Endothelial cell of umbilical vein (primary cell): ENCODE results near the gene UBE2K. TPM values are rescaled to one million over a fixed set of nuclear protein-coding genes. Genes with fewer than 3 reads are reported as not detected.
A peak's percentile ranks its signal among the peaks of the same experiment; 100 is the strongest.

ENCODE experiments used
- BruUV-seq: library from RNA; stranded (reverse); fragments of 400-500 nt; replicated peaks from 2 replicates; lab custom pipeline; 2021; lab: Mats Ljungman, UMichigan
- CTCF ChIA-PET: fragments of 300-600, 350-600 bp; sonication (Branson Sonifier 250); formaldehyde crosslinking; loops from one replicate; lab custom pipeline; 2021; ENCODE audit warnings: antibody characterized with exemption, inconsistent platforms; lab: Charles Lee
- POLR2A ChIA-PET: fragments of 300-600, 350-600 bp; sonication (Branson Sonifier 250); formaldehyde crosslinking; loops from one replicate; lab custom pipeline; 2021; ENCODE audit warnings: antibody characterized with exemption, inconsistent platforms; lab: Charles Lee
- DNase-seq: peaks from one replicate; pipeline ENCODE4 v3.0.0-alpha.2; 2011; ENCODE audit warnings: low read depth, low spot score
- FAIRE-seq: peaks from 2 replicates; lab custom pipeline; 2011; peaks lifted over from hg19 to GRCh38; lab: Jason Lieb, UNC
- H2AFZ ChIP-seq: 2 replicates; pipeline ENCODE4 v1.6.0; 2012; ENCODE audit warnings: low read depth, low read length, control low read depth, inconsistent platforms
- H3K27ac ChIP-seq: 2 replicates; pipeline ENCODE4 v1.5.1; 2011; ENCODE audit warnings: low read depth, mild to moderate bottlenecking, control low read depth, low read length, moderate library complexity; ENCODE audit not compliant: insufficient read depth
- H3K27me3 ChIP-seq, 2 experiments: 2 replicates each; pipeline versions ENCODE4 v1.6.0 to v1.6.1; 2011; ENCODE audit warnings: low read length in 2 of 2, mixed read lengths in 1 of 2; ENCODE audit not compliant: control insufficient read depth in 2 of 2, insufficient read depth in 2 of 2
- H3K36me3 ChIP-seq, 2 experiments: 2 replicates in 1 of 2; 3 replicates in 1 of 2; pipeline ENCODE4 v1.5.1; 2011; ENCODE audit warnings: low read length in 2 of 2, mild to moderate bottlenecking in 1 of 2, moderate library complexity in 1 of 2; ENCODE audit not compliant: control insufficient read depth in 2 of 2, insufficient read depth in 2 of 2; ENCODE audit errors: extremely low read depth in 1 of 2
- H3K4me1 ChIP-seq: 3 replicates; pipeline ENCODE4 v1.5.1; 2011; ENCODE audit warnings: mild to moderate bottlenecking, low read length; ENCODE audit not compliant: control insufficient read depth, insufficient read depth; ENCODE audit errors: extremely low read depth
- H3K4me2 ChIP-seq: 2 replicates; pipeline ENCODE4 v1.6.1; 2011; ENCODE audit warnings: low read length, control low read depth, mixed read lengths; ENCODE audit not compliant: insufficient read depth
- H3K4me3 ChIP-seq, 3 experiments: fragments of 200-600 bp in 1 of 3; sonication (generic), shearing (Covaris generic) in 1 of 3; replicated peaks in 1 of 3; 2 replicates each; pipeline ENCODE4 v1.5.1; 2011 to 2016; ENCODE audit warnings: control low read depth in 3 of 3, low read length in 3 of 3, mild to moderate bottlenecking in 2 of 3, inconsistent platforms in 1 of 3, low read depth in 1 of 3, moderate library complexity in 1 of 3; ENCODE audit not compliant: insufficient read depth in 1 of 3
- H3K79me2 ChIP-seq: 2 replicates; pipeline ENCODE4 v1.6.0; 2012; ENCODE audit warnings: low read length, inconsistent platforms; ENCODE audit not compliant: control insufficient read depth, insufficient read depth
- H3K9ac ChIP-seq: replicated peaks from 2 replicates; pipeline ENCODE3; 2011; ENCODE audit warnings: low read length, control low read depth; ENCODE audit not compliant: insufficient read depth; ENCODE audit errors: extremely low read depth
- H3K9me1 ChIP-seq: replicated peaks from 3 replicates; pipeline ENCODE4 v1.6.0; 2011; ENCODE audit warnings: mild to moderate bottlenecking, low read length; ENCODE audit not compliant: control insufficient read depth, insufficient read depth; ENCODE audit errors: extremely low read depth
- H3K9me3 ChIP-seq: replicated peaks from 2 replicates; pipeline ENCODE4 v1.5.1; 2012; ENCODE audit warnings: low read length, inconsistent platforms; ENCODE audit not compliant: control insufficient read depth, insufficient read depth
- H4K20me1 ChIP-seq: replicated peaks from 2 replicates; pipeline ENCODE3; 2011; ENCODE audit warnings: mild to moderate bottlenecking, low read length; ENCODE audit not compliant: control insufficient read depth, insufficient read depth; ENCODE audit errors: extremely low read depth
- EZH2 ChIP-seq: IDR thresholded peaks from 2 replicates; pipeline ENCODE4 v1.6.1; 2012; ENCODE audit warnings: borderline replicate concordance, low read depth, mild to moderate bottlenecking, moderate library complexity, low read length, inconsistent platforms; ENCODE audit not compliant: severe bottlenecking
- FOS ChIP-seq: IDR thresholded peaks from 2 replicates; pipeline ENCODE4 v1.6.1; 2011; ENCODE audit warnings: mild to moderate bottlenecking, low read length, moderate library complexity, borderline replicate concordance; ENCODE audit not compliant: insufficient read depth
- GATA2 ChIP-seq: IDR thresholded peaks from 2 replicates; pipeline ENCODE4 v1.7.0; 2011; ENCODE audit warnings: low read depth, mild to moderate bottlenecking, moderate library complexity, mixed read lengths, low read length; ENCODE audit not compliant: insufficient read length, insufficient read depth
- JUN ChIP-seq: IDR thresholded peaks from 2 replicates; pipeline ENCODE4 v1.6.1; 2011; ENCODE audit warnings: borderline replicate concordance, low read depth; ENCODE audit not compliant: insufficient read length, insufficient read depth
- MYC ChIP-seq: IDR thresholded peaks from one replicate; pipeline ENCODE4 v1.6.1; 2011; ENCODE audit warnings: mild to moderate bottlenecking, low read depth, low read length
- POLR2A ChIP-seq: IDR thresholded peaks from 2 replicates; pipeline ENCODE4 v1.6.1; 2012; ENCODE audit warnings: low read depth, mild to moderate bottlenecking, control low read depth, low read length
- POLR2AphosphoS5 ChIP-seq: IDR thresholded peaks from 2 replicates; pipeline ENCODE4 v1.6.1; 2012; ENCODE audit warnings: low read depth, mild to moderate bottlenecking, control low read depth, low read length, moderate library complexity; ENCODE audit not compliant: insufficient read depth
- dilution Hi-C: fragments of 300-500 bp; cut with MboI; formaldehyde crosslinking; loops from one replicate; pipeline ENCODE4 v1.15.0; 2019; ENCODE audit warnings: low sequenced_read_pairs; ENCODE audit not compliant: extremely low pct_ligation_motif_present
- intact Hi-C: fragments of 100-400 bp; cut with micrococcal nuclease; formaldehyde crosslinking; loops from one replicate; pipeline ENCODE4 v1.10.0; 2022
- polyA plus RNA-seq, 4 experiments: library from polyadenylated mRNA; depleted of rRNA in 3 of 4; stranded (reverse) in 3 of 4; unstranded in 1 of 4; fragments of >200 nt; gene quantifications; 2 replicates each; pipeline versions ENCODE4 v1.2.1 to v1.2.3, GENCODE V29; 2011 to 2012; ENCODE audit warnings: missing spikeins in 1 of 4
- total RNA-seq: library from RNA; stranded (reverse); gene quantifications from 2 replicates; pipeline ENCODE4 v1.2.3, GENCODE V29; 2021
- TF ChIP-seq, protein P1 (sequence below), 2 donors: IDR thresholded peaks; 1 replicate in 1 of 2; 2 replicates in 1 of 2; pipeline ENCODE4 v1.5.1; 2011; ENCODE audit warnings: low read length in 2 of 2, mild to moderate bottlenecking in 2 of 2, moderate library complexity in 2 of 2, control low read depth in 1 of 2, inconsistent platforms in 1 of 2, low read depth in 1 of 2; ENCODE audit not compliant: insufficient read depth in 1 of 2; ENCODE audit errors: extremely low read depth in 1 of 2
- TF ChIP-seq, protein P2 (sequence below): IDR thresholded peaks from 2 replicates; pipeline ENCODE4 v1.6.1; 2011; ENCODE audit not compliant: insufficient read depth, insufficient read length

UBE2K gene
- total and polyA plus RNA-seq, 2 donors (not counting 3 experiments of a cell fraction or from before 2014, with no cell fraction given), result 32.5 to 97.8 TPM

DNA sequence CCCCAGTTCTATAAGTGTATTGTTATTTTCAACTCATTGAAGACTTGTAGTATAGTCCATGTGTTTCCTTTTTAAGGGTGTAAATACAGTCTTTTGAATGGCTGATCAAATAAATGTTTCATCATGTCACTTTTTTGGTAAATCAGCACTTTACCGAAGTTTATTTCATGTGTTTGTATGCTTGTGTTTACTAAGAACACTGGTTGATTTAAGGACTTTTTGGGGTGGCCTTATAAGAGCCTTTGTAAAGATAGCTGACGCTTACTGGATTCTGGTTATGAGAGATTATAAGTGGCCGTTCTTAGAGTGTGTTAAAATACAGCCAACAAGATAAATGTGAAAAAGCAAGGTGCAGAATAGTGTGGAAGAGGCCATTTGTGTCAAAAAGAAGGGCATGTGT lies 2.6 kb downstream of the UBE2K start:
- Histone ChIP-seq H3K9me3 (no peaks in the 10 kb centered on the region), H3K4me1 (peaks cover 21% of the 10 kb centered on the region), H3K9me1 (no peaks in the 10 kb centered on the region), H3K4me3 (peak overlapping the region in 1 of 3 experiments; percentile 97), H4K20me1 (peaks cover 16% of the 10 kb centered on the region), H3K4me2 (peak overlapping the region; percentile 100), H3K27me3 (no peaks in the 10 kb centered on the region), H3K36me3 (peaks cover 0 to 4% of the 10 kb centered on the region in 2 experiments), H3K79me2 (peaks cover 76% of the 10 kb centered on the region), H3K9ac (peak overlapping the region; percentile 37), H3K27ac (no peak overlapping the region), H2AFZ (no peak overlapping the region)
- TF ChIP-seq JUN (no peak), MYC (no peak), POLR2AphosphoS5 (no peak), EZH2 (no peak), FOS (no peak), POLR2A (no peak), GATA2 (no peak)
- TF ChIP-seq, protein P1, sequence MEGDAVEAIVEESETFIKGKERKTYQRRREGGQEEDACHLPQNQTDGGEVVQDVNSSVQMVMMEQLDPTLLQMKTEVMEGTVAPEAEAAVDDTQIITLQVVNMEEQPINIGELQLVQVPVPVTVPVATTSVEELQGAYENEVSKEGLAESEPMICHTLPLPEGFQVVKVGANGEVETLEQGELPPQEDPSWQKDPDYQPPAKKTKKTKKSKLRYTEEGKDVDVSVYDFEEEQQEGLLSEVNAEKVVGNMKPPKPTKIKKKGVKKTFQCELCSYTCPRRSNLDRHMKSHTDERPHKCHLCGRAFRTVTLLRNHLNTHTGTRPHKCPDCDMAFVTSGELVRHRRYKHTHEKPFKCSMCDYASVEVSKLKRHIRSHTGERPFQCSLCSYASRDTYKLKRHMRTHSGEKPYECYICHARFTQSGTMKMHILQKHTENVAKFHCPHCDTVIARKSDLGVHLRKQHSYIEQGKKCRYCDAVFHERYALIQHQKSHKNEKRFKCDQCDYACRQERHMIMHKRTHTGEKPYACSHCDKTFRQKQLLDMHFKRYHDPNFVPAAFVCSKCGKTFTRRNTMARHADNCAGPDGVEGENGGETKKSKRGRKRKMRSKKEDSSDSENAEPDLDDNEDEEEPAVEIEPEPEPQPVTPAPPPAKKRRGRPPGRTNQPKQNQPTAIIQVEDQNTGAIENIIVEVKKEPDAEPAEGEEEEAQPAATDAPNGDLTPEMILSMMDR (IDR thresholded peaks at IDR 0.05; ENCODE audit: extremely low read depth in 1 of 2, insufficient read depth in 1 of 2, low read depth in 1 of 2, low read length in 2 of 2), result no peak
- TF ChIP-seq, protein P2, sequence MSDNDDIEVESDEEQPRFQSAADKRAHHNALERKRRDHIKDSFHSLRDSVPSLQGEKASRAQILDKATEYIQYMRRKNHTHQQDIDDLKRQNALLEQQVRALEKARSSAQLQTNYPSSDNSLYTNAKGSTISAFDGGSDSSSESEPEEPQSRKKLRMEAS, result no peak
- DNase-seq, result no peak
- dilution Hi-C loops, result no loop called here
- POLR2A ChIA-PET, result no interaction called here
- no peak for FAIRE-seq
- no TSS peak for BruUV-seq
- CTCF ChIA-PET, result interaction anchor here (1.2 kb wide), 1 partner anchor 10 kb away, joined by 4 read pairs; no protein-coding TSS in a partner anchor
- intact Hi-C loops, result no loop called here
